Neural cell (in vitro differentiated cells): ENCODE measurements around the gene PBX3. TPM values are rescaled to one million over a fixed set of nuclear protein-coding genes. Genes with fewer than 3 reads are reported as not detected.

Experiments
- H2AFZ ChIP-seq: fragments of 200-600, 300-800 bp; sonication (generic), shearing (Covaris generic); 2 replicates; pipeline ENCODE4 v1.6.0; 2014; ENCODE audit warnings: low read depth, mild to moderate bottlenecking, antibody characterized with exemption, low read length, moderate library complexity
- H3F3A ChIP-seq: fragments of 200-600 bp; shearing (Covaris generic); 2 replicates; pipeline ENCODE4 v1.6.1; 2016; ENCODE audit warnings: mild to moderate bottlenecking, moderate library complexity, mixed read lengths, antibody characterized with exemption, low read length; ENCODE audit not compliant: insufficient read depth, poor library complexity, severe bottlenecking
- H3K27ac ChIP-seq: fragments of 200-600, 300-800 bp; sonication (generic), shearing (Covaris generic); 2 replicates; pipeline ENCODE4 v1.5.1; 2014; ENCODE audit warnings: mild to moderate bottlenecking, low read length, moderate library complexity
- H3K27me3 ChIP-seq: fragments of 300-800, 200-600 bp; sonication (generic), shearing (Covaris generic); 2 replicates; pipeline ENCODE4 v1.6.0; 2014; ENCODE audit warnings: mild to moderate bottlenecking, low read depth, low read length, moderate library complexity; ENCODE audit not compliant: insufficient read depth
- H3K36me3 ChIP-seq: fragments of 300-800, 200-600 bp; sonication (generic), shearing (Covaris generic); 2 replicates; pipeline ENCODE4 v1.5.1; 2014; ENCODE audit warnings: mild to moderate bottlenecking, antibody characterized with exemption, low read length, moderate library complexity; ENCODE audit not compliant: insufficient read depth
- H3K4me2 ChIP-seq: fragments of 300-800, 200-600 bp; sonication (generic), shearing (Covaris generic); 2 replicates; pipeline ENCODE4 v1.6.0; 2014; ENCODE audit warnings: mild to moderate bottlenecking, low read length
- H3K4me3 ChIP-seq: fragments of 300-800, 200-600 bp; sonication (generic), shearing (Covaris generic); 2 replicates; pipeline ENCODE4 v1.5.1; 2014; ENCODE audit warnings: mild to moderate bottlenecking, low read length, moderate library complexity
- H3K79me2 ChIP-seq: fragments of 200-600 bp; shearing (Covaris generic); replicated peaks from 2 replicates; pipeline ENCODE4 v1.6.0; 2014; ENCODE audit warnings: mild to moderate bottlenecking, low read length, moderate library complexity; ENCODE audit not compliant: insufficient read depth
- H3K9ac ChIP-seq: fragments of 300-800, 200-600 bp; sonication (generic), shearing (Covaris generic); 2 replicates; pipeline ENCODE4 v1.6.1; 2016; ENCODE audit warnings: mild to moderate bottlenecking, low read length, mixed read lengths
- H3K9me2 ChIP-seq: fragments of 200-600 bp; shearing (Covaris generic); 2 replicates; pipeline ENCODE4 v1.6.1; 2016; ENCODE audit warnings: mild to moderate bottlenecking, low read length, mixed read lengths; ENCODE audit not compliant: insufficient read depth
- H3K9me3 ChIP-seq: fragments of 200-600, 300-800 bp; sonication (generic), shearing (Covaris generic); 2 replicates; pipeline ENCODE4 v1.6.1; 2016; ENCODE audit warnings: mild to moderate bottlenecking, mixed run types, low read length, moderate library complexity, mixed read lengths
- H4K20me1 ChIP-seq: fragments of 200-600 bp; shearing (Covaris generic); 2 replicates; pipeline ENCODE4 v1.6.1; 2016; ENCODE audit warnings: mild to moderate bottlenecking, mixed run types; ENCODE audit not compliant: insufficient read depth
- EP300 ChIP-seq: fragments of 450-650 bp; conservative IDR thresholded peaks from 2 replicates; pipeline ENCODE4 v1.6.1; 2014; ENCODE audit warnings: antibody characterized with exemption, mild to moderate bottlenecking, moderate library complexity; ENCODE audit not compliant: poor library complexity, severe bottlenecking
- EZH2 ChIP-seq: fragments of 200-600, 300-800 bp; shearing (Covaris generic), sonication (generic); IDR thresholded peaks from 2 replicates; pipeline ENCODE4 v1.6.1; 2014; ENCODE audit warnings: antibody characterized with exemption, low read length, borderline replicate concordance, mild to moderate bottlenecking; ENCODE audit not compliant: insufficient read depth, poor library complexity, severe bottlenecking
- MXI1 ChIP-seq: fragments of 450-650 bp; conservative IDR thresholded peaks from 2 replicates; pipeline ENCODE4 v1.6.1; 2014; ENCODE audit warnings: antibody characterized with exemption, mild to moderate bottlenecking; ENCODE audit not compliant: poor library complexity, severe bottlenecking
- POLR2AphosphoS5 ChIP-seq: IDR thresholded peaks from 2 replicates; pipeline ENCODE4 v1.6.1; 2012
- RAD21 ChIP-seq: fragments of 450-650 bp; conservative IDR thresholded peaks from 2 replicates; pipeline ENCODE4 v1.6.1; 2014; ENCODE audit warnings: antibody characterized with exemption, mild to moderate bottlenecking, moderate library complexity
- SMC3 ChIP-seq: fragments of 450-650 bp; conservative IDR thresholded peaks from 2 replicates; pipeline ENCODE4 v1.6.1; 2014; ENCODE audit warnings: antibody characterized with exemption, mild to moderate bottlenecking, moderate library complexity; ENCODE audit not compliant: poor library complexity
- TAF1 ChIP-seq: IDR thresholded peaks from 2 replicates; pipeline ENCODE4 v1.6.1; 2012; ENCODE audit warnings: low read depth
- polyA plus RNA-seq: library from polyadenylated mRNA; depleted of rRNA; stranded (reverse); fragments of >200 nt; gene quantifications from 2 replicates; pipeline ENCODE4 v1.2.3, GENCODE V29; 2014
- TF ChIP-seq, protein P1 (sequence below): fragments of 450-650 bp; IDR thresholded peaks from 2 replicates; pipeline ENCODE4 v1.5.1; 2014; ENCODE audit warnings: antibody characterized with exemption, mild to moderate bottlenecking, moderate library complexity; ENCODE audit not compliant: poor library complexity, severe bottlenecking
- TF ChIP-seq, protein P2 (sequence below): IDR thresholded peaks from 2 replicates; pipeline ENCODE4 v1.6.1; 2012; ENCODE audit warnings: borderline replicate concordance

The PBX3 gene
- polyA plus RNA-seq, 1 donor from 2014 or later, result 398 TPM

GRCh38 chr9:126014726-126015125 lies 267.6 kb downstream of the PBX3 start:
- H3K79me2 ChIP-seq, result no peaks in the 10 kb centered on the region
- no peaks in the 10 kb centered on the region for H3K27me3 ChIP-seq
- no peaks in the 10 kb centered on the region for H4K20me1 ChIP-seq
- no peak overlapping the region for H3K27ac ChIP-seq
- H3F3A ChIP-seq, result no peaks in the 10 kb centered on the region
- TF ChIP-seq SMC3 (no peak), POLR2AphosphoS5 (no peak), RAD21 (no peak), EZH2 (no peak), TAF1 (no peak), MXI1 (no peak), EP300 (no peak)
- TF ChIP-seq, protein P1, sequence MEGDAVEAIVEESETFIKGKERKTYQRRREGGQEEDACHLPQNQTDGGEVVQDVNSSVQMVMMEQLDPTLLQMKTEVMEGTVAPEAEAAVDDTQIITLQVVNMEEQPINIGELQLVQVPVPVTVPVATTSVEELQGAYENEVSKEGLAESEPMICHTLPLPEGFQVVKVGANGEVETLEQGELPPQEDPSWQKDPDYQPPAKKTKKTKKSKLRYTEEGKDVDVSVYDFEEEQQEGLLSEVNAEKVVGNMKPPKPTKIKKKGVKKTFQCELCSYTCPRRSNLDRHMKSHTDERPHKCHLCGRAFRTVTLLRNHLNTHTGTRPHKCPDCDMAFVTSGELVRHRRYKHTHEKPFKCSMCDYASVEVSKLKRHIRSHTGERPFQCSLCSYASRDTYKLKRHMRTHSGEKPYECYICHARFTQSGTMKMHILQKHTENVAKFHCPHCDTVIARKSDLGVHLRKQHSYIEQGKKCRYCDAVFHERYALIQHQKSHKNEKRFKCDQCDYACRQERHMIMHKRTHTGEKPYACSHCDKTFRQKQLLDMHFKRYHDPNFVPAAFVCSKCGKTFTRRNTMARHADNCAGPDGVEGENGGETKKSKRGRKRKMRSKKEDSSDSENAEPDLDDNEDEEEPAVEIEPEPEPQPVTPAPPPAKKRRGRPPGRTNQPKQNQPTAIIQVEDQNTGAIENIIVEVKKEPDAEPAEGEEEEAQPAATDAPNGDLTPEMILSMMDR, result no peak
- TF ChIP-seq, protein P2, sequence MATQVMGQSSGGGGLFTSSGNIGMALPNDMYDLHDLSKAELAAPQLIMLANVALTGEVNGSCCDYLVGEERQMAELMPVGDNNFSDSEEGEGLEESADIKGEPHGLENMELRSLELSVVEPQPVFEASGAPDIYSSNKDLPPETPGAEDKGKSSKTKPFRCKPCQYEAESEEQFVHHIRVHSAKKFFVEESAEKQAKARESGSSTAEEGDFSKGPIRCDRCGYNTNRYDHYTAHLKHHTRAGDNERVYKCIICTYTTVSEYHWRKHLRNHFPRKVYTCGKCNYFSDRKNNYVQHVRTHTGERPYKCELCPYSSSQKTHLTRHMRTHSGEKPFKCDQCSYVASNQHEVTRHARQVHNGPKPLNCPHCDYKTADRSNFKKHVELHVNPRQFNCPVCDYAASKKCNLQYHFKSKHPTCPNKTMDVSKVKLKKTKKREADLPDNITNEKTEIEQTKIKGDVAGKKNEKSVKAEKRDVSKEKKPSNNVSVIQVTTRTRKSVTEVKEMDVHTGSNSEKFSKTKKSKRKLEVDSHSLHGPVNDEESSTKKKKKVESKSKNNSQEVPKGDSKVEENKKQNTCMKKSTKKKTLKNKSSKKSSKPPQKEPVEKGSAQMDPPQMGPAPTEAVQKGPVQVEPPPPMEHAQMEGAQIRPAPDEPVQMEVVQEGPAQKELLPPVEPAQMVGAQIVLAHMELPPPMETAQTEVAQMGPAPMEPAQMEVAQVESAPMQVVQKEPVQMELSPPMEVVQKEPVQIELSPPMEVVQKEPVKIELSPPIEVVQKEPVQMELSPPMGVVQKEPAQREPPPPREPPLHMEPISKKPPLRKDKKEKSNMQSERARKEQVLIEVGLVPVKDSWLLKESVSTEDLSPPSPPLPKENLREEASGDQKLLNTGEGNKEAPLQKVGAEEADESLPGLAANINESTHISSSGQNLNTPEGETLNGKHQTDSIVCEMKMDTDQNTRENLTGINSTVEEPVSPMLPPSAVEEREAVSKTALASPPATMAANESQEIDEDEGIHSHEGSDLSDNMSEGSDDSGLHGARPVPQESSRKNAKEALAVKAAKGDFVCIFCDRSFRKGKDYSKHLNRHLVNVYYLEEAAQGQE, result no peak
- no peak overlapping the region for H2AFZ ChIP-seq
- H3K4me2 ChIP-seq, result no peak overlapping the region
- no peaks in the 10 kb centered on the region for H3K9me3 ChIP-seq
- H3K9me2 ChIP-seq, result no peaks in the 10 kb centered on the region
- no peaks in the 10 kb centered on the region for H3K36me3 ChIP-seq
- H3K4me3 ChIP-seq, result no peak overlapping the region
- no peak overlapping the region for H3K9ac ChIP-seq

- no peak overlapping the region for H3K27ac ChIP-seq
- no peaks in the 10 kb centered on the region for H3K36me3 ChIP-seq
- H4K20me1 ChIP-seq, result no peaks in the 10 kb centered on the region
- H3K4me2 ChIP-seq, result no peak overlapping the region
- no peak for TF ChIP-seq SMC3
- TF ChIP-seq EZH2, result no peak
- TF ChIP-seq, protein P2, result no peak
- no peak for TF ChIP-seq POLR2AphosphoS5
- TF ChIP-seq, protein P1, result no peak
- TF ChIP-seq EP300, result no peak
- TF ChIP-seq MXI1, result no peak
- no peak for TF ChIP-seq TAF1
- H3K9me2 ChIP-seq, result no peaks in the 10 kb centered on the region
- no peak overlapping the region for H3K9ac ChIP-seq
- H3K27me3 ChIP-seq, result no peaks in the 10 kb centered on the region
- H3K79me2 ChIP-seq, result no peaks in the 10 kb centered on the region
- H2AFZ ChIP-seq, result no peak overlapping the region
- no peak overlapping the region for H3K4me3 ChIP-seq
- H3F3A ChIP-seq, result no peaks in the 10 kb centered on the region
- no peaks in the 10 kb centered on the region for H3K9me3 ChIP-seq
Measured at GRCh38 chr9:126015424-126015823, 268.3 kb downstream of the PBX3 start.
